ENCODE data around the gene KIAA1614.

Gene KIAA1614

GRCh38 chr1:180923021-180923841 is 10.5 kb downstream of the KIAA1614 start:
- CTCF ChIA-PET, result interaction anchor here (0.9 to 2.4 kb wide), 15 partner anchors 8 to 309 kb away, joined by 3 to 10 read pairs (median 3); no protein-coding TSS in a partner anchor
- TF ChIP-seq CTCF (IDR thresholded peaks at IDR 0.05; ENCODE audit: control extremely low read depth, extremely low read depth, low read depth, missing control alignments), result no peak

DNA sequence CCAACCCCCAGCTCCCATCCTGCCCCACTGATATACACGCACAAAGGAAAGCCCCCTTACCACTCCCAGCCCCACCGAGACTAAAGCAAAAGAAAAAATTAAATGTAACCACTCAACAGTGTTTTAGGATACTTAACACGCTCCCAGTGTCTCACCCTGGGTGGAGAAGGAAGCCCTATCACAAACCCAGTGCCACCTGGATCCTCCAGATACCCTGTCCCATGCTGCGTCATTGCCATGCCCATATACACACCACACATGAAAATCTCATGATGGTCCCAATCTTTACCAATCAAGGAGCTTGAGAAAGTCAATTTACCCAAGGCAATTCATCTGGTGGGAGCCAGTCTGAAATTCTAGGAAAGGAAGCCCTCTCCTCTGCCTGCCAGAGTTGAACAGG is 11.2 kb downstream of the KIAA1614 start:
- no peak for TF ChIP-seq CTCF (IDR thresholded peaks at IDR 0.05; ENCODE audit: control extremely low read depth, extremely low read depth, low read depth, missing control alignments)
- CTCF ChIA-PET, result interaction anchor here (0.9 to 1.4 kb wide), 7 partner anchors 8 to 64 kb away, joined by 3 to 5 read pairs (median 3); no protein-coding TSS in a partner anchor
- DNase-seq (ENCODE audit: extremely low spot score), result no peak
- POLR2A ChIA-PET, result no interaction called here

More at GRCh38 chr1:180923021-180923841, 10.5 kb downstream of the KIAA1614 start:
- POLR2A ChIA-PET, result no interaction called here
- DNase-seq (ENCODE audit: extremely low spot score), result no peak

DNA sequence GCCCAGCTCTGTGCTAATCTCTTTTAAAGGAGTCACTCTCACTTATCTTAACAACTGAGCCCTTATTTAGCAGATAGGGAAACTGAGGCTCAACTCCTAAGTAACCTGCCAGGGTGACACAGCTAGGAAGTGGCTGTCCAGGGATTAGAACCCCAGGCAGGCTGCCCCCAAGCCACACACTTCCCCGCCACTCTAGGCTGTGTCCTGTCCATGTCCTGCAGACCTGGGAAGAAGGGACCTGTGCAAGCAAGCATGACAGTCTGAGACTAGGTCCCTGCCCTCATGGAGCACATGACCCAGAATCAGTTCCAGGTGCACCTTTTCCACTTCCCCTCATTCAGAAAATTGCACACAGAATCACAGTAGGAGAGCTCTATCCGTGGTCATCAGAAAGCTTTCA is 12.2 kb downstream of the KIAA1614 start:
- DNase-seq (ENCODE audit: extremely low spot score), result no peak
- POLR2A ChIA-PET, result no interaction called here
- TF ChIP-seq CTCF (IDR thresholded peaks at IDR 0.05; ENCODE audit: control extremely low read depth, extremely low read depth, low read depth, missing control alignments), result no peak
- CTCF ChIA-PET, result interaction anchor here (1.0 to 1.9 kb wide), 4 partner anchors 9 to 217 kb away, joined by 3 to 8 read pairs (median 4); no protein-coding TSS in a partner anchor

- POLR2A ChIA-PET, result no interaction called here
- no peak for DNase-seq (ENCODE audit: extremely low spot score)
- no peak for TF ChIP-seq CTCF (IDR thresholded peaks at IDR 0.05; ENCODE audit: control extremely low read depth, extremely low read depth, low read depth, missing control alignments)
Observed at GRCh38 chr1:180925471-180926051, 12.9 kb downstream of the KIAA1614 start.

GRCh38 chr1:180926164-180926981 is 13.7 kb downstream of the KIAA1614 start:
- ChIA-PET CTCF (interaction anchor here (1.2 to 1.9 kb wide), 4 partner anchors 11 to 239 kb away, joined by 3 to 8 read pairs (median 4); no protein-coding TSS in a partner anchor), POLR2A (interaction anchor here (0.7 kb wide), 1 partner anchor 165 kb away, joined by 3 read pairs; no protein-coding TSS in a partner anchor)
- TF ChIP-seq CTCF (IDR thresholded peaks at IDR 0.05; ENCODE audit: control extremely low read depth, extremely low read depth, low read depth, missing control alignments), result no peak
- DNase-seq (ENCODE audit: extremely low spot score), result no peak

More at GRCh38 chr1:180925471-180926051, 12.9 kb downstream of the KIAA1614 start:
- CTCF ChIA-PET, result interaction anchor here (1.0 to 1.9 kb wide), 5 partner anchors 10 to 240 kb away, joined by 3 to 8 read pairs (median 3); no protein-coding TSS in a partner anchor

- no peak for TF ChIP-seq CTCF (IDR thresholded peaks at IDR 0.05; ENCODE audit: control extremely low read depth, extremely low read depth, low read depth, missing control alignments)
- ChIA-PET CTCF (interaction anchor here (1.2 to 1.3 kb wide), 2 partner anchors 9 to 18 kb away, joined by 3 read pairs; no protein-coding TSS in a partner anchor), POLR2A (no interaction called here)
- no peak for DNase-seq (ENCODE audit: extremely low spot score)
Observed at GRCh38 chr1:180927348-180927747, 14.7 kb downstream of the KIAA1614 start.
